ENCODE measurements around the gene SKA1. TPM values are rescaled to one million over a fixed set of nuclear protein-coding genes. Genes with fewer than 3 reads are reported as not detected.
"Not testable (repeated sequence)": the region's sequence is repeated elsewhere in the genome, so short reads cannot be mapped to it uniquely, and the experiment has no call there.

The SKA1 gene
- total RNA-seq, 1 donor from 2014 or later, result 0.55 TPM

GRCh38 chr18:50395093-50395492 lies 20.2 kb downstream of the SKA1 start:
- no peak for DNase-seq (ENCODE audit: low spot score)

GRCh38 chr18:50396005-50396660 lies 21.3 kb downstream of the SKA1 start:
- no peak for DNase-seq (ENCODE audit: low spot score)

- DNase-seq (ENCODE audit: low spot score), result no peak
These were observed 22.2 kb downstream of the SKA1 start for GRCh38 chr18:50397023-50397422.

- no peak for DNase-seq (ENCODE audit: low spot score)
These were observed 23.3 kb downstream of the SKA1 start for GRCh38 chr18:50398099-50398498.

GRCh38 chr18:50398947-50399346 lies 24.1 kb downstream of the SKA1 start:
- no peak for DNase-seq (ENCODE audit: low spot score)

- DNase-seq (ENCODE audit: low spot score), result no peak
These were observed 24.7 kb downstream of the SKA1 start for GRCh38 chr18:50399582-50399981.

GRCh38 chr18:50400438-50400837 lies 25.6 kb downstream of the SKA1 start:
- not testable (repeated sequence) for DNase-seq (ENCODE audit: low spot score)

GRCh38 chr18:50401295-50401694 lies 26.4 kb downstream of the SKA1 start:
- DNase-seq (ENCODE audit: low spot score), result no peak

GRCh38 chr18:50401888-50402287 lies 27.0 kb downstream of the SKA1 start:
- peak; percentile 50 for DNase-seq (ENCODE audit: low spot score)

- DNase-seq (ENCODE audit: low spot score), result not testable (repeated sequence)
These were observed 30.1 kb downstream of the SKA1 start for GRCh38 chr18:50404752-50405581.

GRCh38 chr18:50405582-50406271 lies 30.9 kb downstream of the SKA1 start:
- DNase-seq (ENCODE audit: low spot score), result no peak

- DNase-seq (ENCODE audit: low spot score), result no peak
These were observed 34.4 kb downstream of the SKA1 start for GRCh38 chr18:50409236-50409635.

- no peak for DNase-seq (ENCODE audit: low spot score)
These were observed 35.2 kb downstream of the SKA1 start for GRCh38 chr18:50410008-50410407.

GRCh38 chr18:50410894-50411293 lies 36.0 kb downstream of the SKA1 start:
- no peak for DNase-seq (ENCODE audit: low spot score)

- DNase-seq (ENCODE audit: low spot score), result not testable (repeated sequence)
These were observed 42.0 kb downstream of the SKA1 start for GRCh38 chr18:50416832-50417231.

GRCh38 chr18:50417705-50418104 lies 42.9 kb downstream of the SKA1 start:
- not testable (repeated sequence) for DNase-seq (ENCODE audit: low spot score)

- DNase-seq (ENCODE audit: low spot score), result no peak
These were observed 43.8 kb downstream of the SKA1 start for GRCh38 chr18:50418650-50419049.

GRCh38 chr18:50422286-50422898 lies 47.5 kb downstream of the SKA1 start:
- DNase-seq (ENCODE audit: low spot score), result no peak

- peak; percentile 48 for DNase-seq (ENCODE audit: low spot score)
These were observed 50.2 kb downstream of the SKA1 start for GRCh38 chr18:50424877-50425690.

GRCh38 chr18:50427896-50428295 lies 53.0 kb downstream of the SKA1 start:
- no peak for DNase-seq (ENCODE audit: low spot score)

- DNase-seq (ENCODE audit: low spot score), result no peak
These were observed 53.8 kb downstream of the SKA1 start for GRCh38 chr18:50428531-50429206.

Data from mucosa of gallbladder (tissue), 1 donor.